ENCODE results near the gene EDN2. TPM values are rescaled to one million over a fixed set of nuclear protein-coding genes. Genes with fewer than 3 reads are reported as not detected.
A peak's percentile ranks its signal among the peaks of the same experiment; 100 is the strongest.

The EDN2 gene
- total RNA-seq, 1 donor from 2014 or later: not detected

DNA sequence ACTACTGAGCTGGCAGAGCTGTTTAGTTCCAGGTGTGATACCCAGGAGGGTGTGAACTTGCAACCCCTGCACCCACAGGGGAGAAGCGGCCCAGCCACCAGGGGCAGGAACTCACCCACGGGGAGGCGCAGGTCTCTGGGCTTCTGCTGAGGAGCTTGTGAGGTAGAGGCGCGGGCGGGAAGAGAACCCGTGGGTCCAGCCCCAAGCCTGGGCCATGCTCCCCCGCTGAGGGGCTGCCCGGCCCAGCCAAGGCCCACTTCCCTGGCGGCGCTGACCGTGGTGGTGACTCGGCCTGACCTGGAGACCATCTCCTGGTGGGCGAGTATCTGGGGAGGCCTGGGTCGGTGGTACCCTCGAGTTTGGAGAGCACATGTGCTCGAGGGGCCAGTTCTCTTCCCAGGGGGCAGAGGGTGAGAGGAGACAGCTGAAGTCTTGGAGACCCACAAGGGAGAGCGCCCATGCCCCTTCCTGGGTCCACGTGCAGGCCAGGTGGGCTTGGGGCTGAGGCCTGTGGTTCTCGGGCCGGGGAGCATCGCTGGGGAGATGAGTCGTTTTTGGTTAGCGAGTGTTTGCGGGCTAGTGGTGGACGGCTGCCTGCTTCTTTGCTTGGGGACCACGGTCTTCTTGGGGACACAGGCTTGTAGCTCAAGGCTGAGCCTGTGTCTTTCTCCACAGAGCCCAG lies 28.4 kb upstream of the EDN2 start:
- no peak for DNase-seq
- Mint-ChIP-seq H3K4me3 (no peak overlapping the region), H3K9me3 (no peaks in the 10 kb centered on the region), H3K4me1 (peaks cover 4% of the 10 kb centered on the region), H3K36me3 (ENCODE audit: low read depth) (peaks cover 52% of the 10 kb centered on the region), H3K27ac (no peak overlapping the region), H3K27me3 (no peaks in the 10 kb centered on the region)
- intact Hi-C loops (cut with micrococcal nuclease): loop anchor here (10.0 kb wide), 2 partner anchors 382 to 662 kb away; no protein-coding TSS in a partner anchor

DNA sequence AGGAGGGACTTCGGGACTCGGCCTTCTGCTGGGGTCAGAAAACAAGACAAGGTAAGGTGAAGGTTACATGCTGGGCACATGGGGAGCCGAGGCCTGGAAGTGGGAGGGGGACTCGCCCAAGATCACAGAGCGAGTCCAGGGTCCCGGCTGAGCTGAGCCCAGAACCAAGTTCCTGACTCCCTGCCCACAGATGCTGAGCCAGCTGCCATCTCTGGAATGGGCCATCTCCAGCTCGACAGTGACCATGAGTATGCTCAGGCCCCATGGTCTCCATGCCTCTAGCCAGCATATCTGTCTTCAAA lies 26.7 kb upstream of the EDN2 start:
- no peak overlapping the region for H3K27ac Mint-ChIP-seq
- H3K4me1 Mint-ChIP-seq: peaks cover 2% of the 10 kb centered on the region
- peaks cover 43% of the 10 kb centered on the region for H3K36me3 Mint-ChIP-seq (ENCODE audit: low read depth)
- no peak overlapping the region for H3K4me3 Mint-ChIP-seq
- intact Hi-C loops (cut with micrococcal nuclease): loop anchor here (10.0 kb wide), 2 partner anchors 384 to 664 kb away; no protein-coding TSS in a partner anchor
- no peak for DNase-seq
- no peaks in the 10 kb centered on the region for H3K9me3 Mint-ChIP-seq
- no peaks in the 10 kb centered on the region for H3K27me3 Mint-ChIP-seq

DNA sequence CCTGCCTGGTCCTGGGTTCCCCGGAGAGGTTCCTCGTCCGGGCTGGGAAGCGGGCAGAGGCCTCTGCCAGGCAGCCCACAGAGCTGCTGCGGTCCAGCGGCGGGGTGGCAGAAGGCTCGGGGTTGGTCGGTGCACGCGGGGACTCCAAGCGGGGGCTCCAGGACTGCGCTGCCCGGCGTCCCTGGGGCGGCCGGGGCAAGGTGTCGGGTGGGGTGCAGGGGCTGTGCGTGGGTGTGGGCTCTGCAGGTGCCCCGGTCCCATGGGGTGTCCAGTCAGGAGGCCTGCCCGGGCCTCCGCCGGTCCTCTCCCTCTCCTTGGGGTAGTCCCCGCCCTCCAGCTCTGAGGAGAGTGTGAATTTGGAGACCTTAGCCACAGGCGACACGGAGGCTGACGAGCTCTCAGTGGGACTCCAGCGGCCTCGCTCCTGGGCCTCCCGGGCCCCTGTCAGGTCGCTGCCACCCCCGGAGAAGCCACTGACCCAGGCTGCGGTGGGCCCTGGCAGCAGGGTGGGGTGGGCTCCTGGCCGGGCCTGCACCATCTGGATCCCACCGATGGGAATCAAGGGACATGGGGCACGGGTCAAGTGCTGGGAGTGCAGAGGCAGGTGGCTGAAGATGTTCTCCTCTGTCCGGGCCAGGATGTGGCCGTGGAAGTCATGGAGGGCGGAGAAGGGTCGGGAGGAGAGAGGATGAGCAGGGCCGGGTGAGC lies 26.2 kb upstream of the EDN2 start:
- H3K27me3 Mint-ChIP-seq: no peaks in the 10 kb centered on the region
- intact Hi-C loops (cut with micrococcal nuclease): loop anchor here (10.0 kb wide), 2 partner anchors 384 to 664 kb away; no protein-coding TSS in a partner anchor
- H3K4me1 Mint-ChIP-seq: peaks cover 2% of the 10 kb centered on the region
- H3K27ac Mint-ChIP-seq: no peak overlapping the region
- H3K9me3 Mint-ChIP-seq: no peaks in the 10 kb centered on the region
- no peak overlapping the region for H3K4me3 Mint-ChIP-seq
- DNase-seq: no peak
- H3K36me3 Mint-ChIP-seq (ENCODE audit: low read depth): peaks cover 41% of the 10 kb centered on the region

DNA sequence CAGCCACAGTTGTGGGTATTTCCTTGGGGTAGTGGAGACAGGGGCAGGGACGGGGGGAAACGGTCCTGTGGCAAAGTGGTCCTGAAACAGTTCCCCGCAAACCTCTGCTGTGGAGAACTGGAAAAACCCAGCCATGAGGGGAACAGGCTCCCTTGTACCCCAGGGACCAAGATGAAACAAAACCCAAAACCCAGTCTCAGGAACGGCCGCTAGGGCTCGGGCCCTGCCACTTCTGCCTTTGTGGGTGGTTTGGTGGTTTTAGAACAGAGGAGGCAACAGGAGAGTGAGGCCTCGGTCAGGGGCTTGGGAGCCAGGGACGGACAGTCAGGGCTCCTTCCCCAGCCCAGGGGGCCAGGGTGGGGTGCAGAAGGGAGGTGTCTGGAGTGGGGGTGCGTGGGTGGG lies 24.8 kb upstream of the EDN2 start:
- peaks cover 36% of the 10 kb centered on the region for H3K36me3 Mint-ChIP-seq (ENCODE audit: low read depth)
- H3K4me1 Mint-ChIP-seq: peaks cover 9% of the 10 kb centered on the region
- no peaks in the 10 kb centered on the region for H3K9me3 Mint-ChIP-seq
- no peaks in the 10 kb centered on the region for H3K27me3 Mint-ChIP-seq
- peak overlapping the region; percentile 56 for H3K27ac Mint-ChIP-seq
- intact Hi-C loops (cut with micrococcal nuclease): no loop called here
- no peak for DNase-seq
- H3K4me3 Mint-ChIP-seq: no peak overlapping the region

DNA sequence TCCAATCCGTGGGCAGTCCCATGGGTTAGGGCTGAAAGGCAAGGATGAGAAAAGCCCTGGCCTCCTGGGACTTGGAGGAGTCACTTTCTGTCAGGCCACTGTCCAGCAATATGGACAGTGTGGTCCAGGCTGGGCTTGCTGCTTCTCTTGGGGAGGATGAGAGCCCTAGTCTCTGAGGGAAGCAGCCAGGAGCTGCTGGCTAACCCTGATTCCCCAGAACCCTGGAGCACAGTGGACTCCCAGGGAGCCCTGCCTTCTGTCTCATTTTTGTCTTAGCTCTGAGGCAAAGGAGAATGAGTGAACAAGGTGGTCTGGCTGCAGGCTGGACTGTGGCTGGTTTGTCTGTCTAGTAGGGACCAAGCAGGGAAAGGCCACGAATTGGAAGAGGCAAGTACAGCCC lies 23.8 kb upstream of the EDN2 start:
- Mint-ChIP-seq H3K36me3 (ENCODE audit: low read depth) (peaks cover 32% of the 10 kb centered on the region), H3K9me3 (no peaks in the 10 kb centered on the region), H3K27ac (no peak overlapping the region), H3K4me1 (peaks cover 11% of the 10 kb centered on the region), H3K4me3 (no peak overlapping the region), H3K27me3 (no peaks in the 10 kb centered on the region)
- DNase-seq: no peak
- intact Hi-C loops (cut with micrococcal nuclease): no loop called here

DNA sequence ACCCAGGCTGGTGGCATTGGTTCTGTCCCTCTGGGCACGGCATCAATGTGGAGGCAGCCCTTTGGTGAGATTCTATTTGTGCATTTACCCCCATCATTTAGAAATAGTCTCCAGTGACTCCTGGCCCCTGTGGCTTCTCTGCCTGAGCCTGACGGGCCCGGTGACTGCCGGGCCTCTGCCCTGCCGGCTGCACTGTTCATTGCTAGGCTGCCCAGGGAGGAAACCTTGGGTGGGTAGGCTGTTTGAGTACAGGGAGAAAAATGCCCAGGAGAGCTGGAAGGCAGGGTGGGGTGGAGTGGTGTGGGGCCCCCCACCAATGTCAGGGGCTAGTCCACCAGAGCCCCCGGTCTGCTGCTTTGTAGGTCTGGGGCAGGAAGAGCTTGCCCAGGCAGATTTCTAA lies 23.4 kb upstream of the EDN2 start:
- no peak for DNase-seq
- Mint-ChIP-seq H3K4me3 (no peak overlapping the region), H3K27ac (no peak overlapping the region), H3K36me3 (ENCODE audit: low read depth) (peaks cover 30% of the 10 kb centered on the region), H3K4me1 (peaks cover 11% of the 10 kb centered on the region), H3K27me3 (no peaks in the 10 kb centered on the region), H3K9me3 (no peaks in the 10 kb centered on the region)
- intact Hi-C loops (cut with micrococcal nuclease): no loop called here

DNA sequence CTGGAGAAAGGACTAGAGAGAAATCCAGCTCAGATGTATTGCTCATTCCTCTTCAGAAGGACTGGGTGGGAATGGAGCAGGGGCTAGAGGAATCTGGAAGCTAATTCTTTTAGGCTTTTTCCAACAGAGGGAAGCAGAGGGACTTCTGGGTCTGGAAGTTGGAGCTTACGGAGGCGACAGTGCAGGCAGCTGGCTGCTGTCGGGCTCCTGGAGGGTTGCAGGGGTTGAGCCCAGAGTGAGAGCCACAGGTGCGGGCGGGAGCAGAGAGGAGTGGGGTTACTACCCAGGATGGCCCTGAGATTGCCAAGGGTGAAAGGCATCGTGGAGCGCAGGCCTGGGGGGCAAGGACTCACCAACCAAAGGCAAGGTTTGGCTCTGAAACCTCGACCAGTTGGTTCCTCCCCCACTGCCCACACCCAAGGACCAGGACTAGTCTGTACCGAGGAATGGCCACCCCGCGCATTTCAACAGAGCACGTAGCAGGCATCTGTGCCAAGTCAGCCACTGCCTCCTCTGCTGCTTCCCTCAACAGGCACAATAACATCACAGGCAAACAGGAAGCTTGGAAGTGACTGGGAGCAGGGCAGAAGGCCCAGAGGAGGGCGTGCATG lies 22.7 kb upstream of the EDN2 start:
- intact Hi-C loops (cut with micrococcal nuclease): no loop called here
- Mint-ChIP-seq H3K4me1 (peaks cover 11% of the 10 kb centered on the region), H3K4me3 (no peak overlapping the region), H3K9me3 (no peaks in the 10 kb centered on the region), H3K36me3 (ENCODE audit: low read depth) (peaks cover 26% of the 10 kb centered on the region), H3K27me3 (no peaks in the 10 kb centered on the region), H3K27ac (no peak overlapping the region)
- no peak for DNase-seq

DNA sequence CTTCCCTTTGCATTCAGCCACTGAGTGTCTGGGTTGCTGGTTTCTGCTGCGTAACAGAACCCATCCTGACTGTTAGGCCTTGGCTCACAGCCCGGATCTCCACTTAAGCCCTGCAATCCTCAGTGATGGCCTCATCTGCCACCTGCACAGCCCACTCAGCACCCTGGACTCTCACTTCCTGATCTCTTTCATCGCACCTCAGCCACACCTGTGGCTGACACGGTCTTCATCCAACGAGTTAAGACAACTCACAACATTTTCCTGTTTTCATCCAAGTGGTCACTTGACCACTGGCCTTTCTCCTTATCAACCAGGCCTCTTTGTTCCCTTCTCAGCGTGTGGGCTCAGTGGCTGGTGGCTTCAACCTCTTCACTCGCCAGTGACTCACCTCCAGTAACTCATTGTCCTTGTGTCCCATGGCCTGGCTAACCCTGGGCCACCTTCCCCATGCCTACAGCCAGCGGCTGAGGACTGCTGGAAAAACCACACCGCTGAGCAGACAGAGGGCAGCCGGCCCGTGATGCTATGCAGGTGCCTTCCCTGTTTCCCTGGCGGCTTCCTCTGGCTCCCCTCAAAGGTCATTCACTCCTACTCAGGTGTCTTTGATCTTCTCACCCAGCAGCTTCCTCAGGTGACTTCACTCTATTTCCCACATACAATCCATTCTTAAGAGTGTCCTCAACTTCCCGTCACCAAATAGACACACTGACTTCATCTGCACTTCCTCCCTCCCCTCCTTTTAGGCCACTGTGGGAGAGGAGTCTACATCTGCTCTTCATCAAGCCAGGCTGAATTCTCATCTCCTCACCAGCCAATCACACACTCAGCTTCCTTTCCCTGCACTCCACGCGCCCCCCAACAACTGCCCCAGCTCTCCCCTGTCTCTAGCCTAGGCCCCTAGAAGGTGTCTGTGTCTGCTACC lies 19.9 kb upstream of the EDN2 start:
- Mint-ChIP-seq H3K36me3 (ENCODE audit: low read depth) (peaks cover 7% of the 10 kb centered on the region), H3K4me1 (peaks cover 10% of the 10 kb centered on the region), H3K9me3 (no peaks in the 10 kb centered on the region), H3K27ac (no peak overlapping the region), H3K27me3 (no peaks in the 10 kb centered on the region), H3K4me3 (no peak overlapping the region)
- DNase-seq: no peak
- intact Hi-C loops (cut with micrococcal nuclease): no loop called here

DNA sequence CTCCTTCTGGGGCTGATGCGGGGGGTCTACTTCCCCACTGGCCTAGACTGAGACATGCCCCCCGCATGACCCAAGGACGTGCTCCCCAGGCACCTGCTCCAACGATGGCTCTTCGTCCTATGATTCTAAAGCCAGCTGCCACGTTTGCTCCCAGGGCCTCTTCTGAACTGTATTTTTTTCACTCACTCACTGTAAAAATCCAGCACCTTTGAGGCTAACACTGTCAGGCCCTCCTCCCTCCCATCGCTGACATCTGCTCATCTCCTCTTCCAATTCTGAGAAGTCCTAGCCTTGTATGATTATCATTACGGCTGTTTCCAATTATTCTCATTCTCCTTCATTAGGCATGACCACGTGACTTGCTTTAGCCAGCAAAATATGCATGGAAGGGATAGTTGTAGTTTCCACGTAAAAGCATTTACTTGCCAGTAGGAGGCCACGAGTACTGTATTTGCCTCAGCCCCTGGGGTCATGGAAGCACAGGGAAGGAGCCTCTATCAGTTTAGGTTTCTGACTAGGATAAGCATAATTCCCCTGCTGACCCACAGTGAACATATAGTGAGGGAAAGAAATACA lies 19.1 kb upstream of the EDN2 start:
- no peaks in the 10 kb centered on the region for H3K9me3 Mint-ChIP-seq
- H3K27me3 Mint-ChIP-seq: no peaks in the 10 kb centered on the region
- intact Hi-C loops (cut with micrococcal nuclease): no loop called here

DNA sequence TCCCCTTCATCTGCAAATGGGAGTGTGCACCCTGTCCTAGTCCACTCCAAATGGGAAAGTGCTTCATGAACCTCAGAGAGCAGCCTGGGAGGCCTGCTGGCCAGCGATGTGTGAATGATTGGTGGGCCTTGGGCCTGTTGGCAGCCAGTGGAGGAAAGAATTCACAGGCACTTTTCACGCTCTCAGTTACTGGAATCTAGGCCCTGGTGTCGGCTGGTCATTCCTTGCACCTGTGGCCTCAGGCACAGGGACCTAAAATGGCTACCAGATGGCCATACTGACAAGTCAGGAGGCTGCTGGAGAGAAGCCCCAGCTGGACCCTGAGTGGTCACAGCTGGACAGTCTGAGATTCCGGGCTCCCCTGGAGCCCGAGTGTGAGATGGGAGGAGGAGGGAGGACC lies 18.4 kb upstream of the EDN2 start:
- H3K9me3 Mint-ChIP-seq: no peaks in the 10 kb centered on the region
- intact Hi-C loops (cut with micrococcal nuclease): no loop called here
- H3K4me1 Mint-ChIP-seq: peaks cover 15% of the 10 kb centered on the region
- no peak for DNase-seq
- H3K4me3 Mint-ChIP-seq: no peak overlapping the region
- H3K36me3 Mint-ChIP-seq (ENCODE audit: low read depth): no peaks in the 10 kb centered on the region
- no peaks in the 10 kb centered on the region for H3K27me3 Mint-ChIP-seq
- no peak overlapping the region for H3K27ac Mint-ChIP-seq

More for the DNA sequence above, 19.1 kb upstream of the EDN2 start:
- H3K4me3 Mint-ChIP-seq: no peak overlapping the region
- no peak overlapping the region for H3K27ac Mint-ChIP-seq
- no peak for DNase-seq
- peaks cover 10% of the 10 kb centered on the region for H3K4me1 Mint-ChIP-seq
- H3K36me3 Mint-ChIP-seq (ENCODE audit: low read depth): peaks cover 1% of the 10 kb centered on the region

DNA sequence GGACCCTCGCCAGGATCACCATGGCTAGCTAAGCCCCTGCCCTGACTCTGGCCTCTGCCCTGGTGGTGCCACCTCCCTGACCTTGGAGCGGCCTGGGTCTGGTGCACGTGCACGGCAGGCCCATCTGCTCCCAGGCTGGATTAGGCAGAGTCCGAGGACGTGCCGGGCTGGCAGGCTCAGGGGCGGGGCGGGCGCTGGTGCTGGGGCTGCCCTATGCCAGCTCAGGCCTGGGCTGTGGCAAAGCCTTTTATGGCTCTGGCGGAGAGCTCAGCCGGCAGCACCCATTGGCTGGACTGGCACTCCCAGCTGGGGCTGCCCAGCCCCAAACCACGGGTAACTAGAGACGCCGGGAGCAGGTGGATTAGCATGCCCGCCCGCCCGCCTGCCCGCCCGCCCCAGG lies 17.1 kb upstream of the EDN2 start:
- intact Hi-C loops (cut with micrococcal nuclease): no loop called here
- H3K27ac Mint-ChIP-seq: no peak overlapping the region
- no peaks in the 10 kb centered on the region for H3K9me3 Mint-ChIP-seq
- no peak overlapping the region for H3K4me3 Mint-ChIP-seq
- DNase-seq: no peak
- no peaks in the 10 kb centered on the region for H3K27me3 Mint-ChIP-seq
- no peaks in the 10 kb centered on the region for H3K36me3 Mint-ChIP-seq (ENCODE audit: low read depth)
- peaks cover 16% of the 10 kb centered on the region for H3K4me1 Mint-ChIP-seq

DNA sequence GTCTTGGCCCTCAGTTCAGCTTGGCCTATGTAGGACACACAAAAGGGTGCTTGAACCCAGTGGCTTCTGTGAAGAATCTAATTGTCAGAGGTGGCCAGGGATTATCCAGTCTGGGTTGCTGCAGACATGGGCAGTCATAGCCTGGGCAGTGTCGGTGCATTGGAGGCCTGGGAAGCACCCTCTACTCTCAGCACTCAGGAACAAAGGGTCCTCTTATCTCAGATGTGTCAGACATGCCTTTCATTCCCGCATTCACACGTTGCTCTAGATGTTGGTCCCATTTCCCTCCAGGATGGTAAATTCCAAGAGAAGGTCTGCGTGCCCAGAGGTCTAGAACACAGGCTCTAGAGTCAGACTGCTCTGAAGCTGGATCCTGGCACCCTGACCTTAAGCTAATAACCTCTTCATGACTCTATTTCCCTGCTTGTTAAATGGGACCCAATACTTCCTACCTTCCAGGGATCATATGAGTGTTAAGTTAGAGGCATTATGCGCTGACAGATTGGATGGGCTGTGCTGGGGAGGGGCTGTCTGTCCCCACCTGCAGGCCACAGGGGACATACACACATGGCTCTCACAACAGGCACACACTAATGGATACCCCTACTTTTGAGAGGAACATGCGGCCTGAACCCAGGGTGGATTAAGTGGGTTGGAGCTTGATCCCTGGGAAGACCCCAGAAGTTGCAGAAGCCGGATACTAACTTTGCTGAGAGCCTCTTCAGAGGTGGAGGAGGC lies 16.5 kb upstream of the EDN2 start:
- no peak overlapping the region for H3K27ac Mint-ChIP-seq
- peaks cover 16% of the 10 kb centered on the region for H3K4me1 Mint-ChIP-seq
- intact Hi-C loops (cut with micrococcal nuclease): no loop called here
- H3K27me3 Mint-ChIP-seq: no peaks in the 10 kb centered on the region
- H3K4me3 Mint-ChIP-seq: no peak overlapping the region
- H3K9me3 Mint-ChIP-seq: no peaks in the 10 kb centered on the region
- no peaks in the 10 kb centered on the region for H3K36me3 Mint-ChIP-seq (ENCODE audit: low read depth)
- no peak for DNase-seq

DNA sequence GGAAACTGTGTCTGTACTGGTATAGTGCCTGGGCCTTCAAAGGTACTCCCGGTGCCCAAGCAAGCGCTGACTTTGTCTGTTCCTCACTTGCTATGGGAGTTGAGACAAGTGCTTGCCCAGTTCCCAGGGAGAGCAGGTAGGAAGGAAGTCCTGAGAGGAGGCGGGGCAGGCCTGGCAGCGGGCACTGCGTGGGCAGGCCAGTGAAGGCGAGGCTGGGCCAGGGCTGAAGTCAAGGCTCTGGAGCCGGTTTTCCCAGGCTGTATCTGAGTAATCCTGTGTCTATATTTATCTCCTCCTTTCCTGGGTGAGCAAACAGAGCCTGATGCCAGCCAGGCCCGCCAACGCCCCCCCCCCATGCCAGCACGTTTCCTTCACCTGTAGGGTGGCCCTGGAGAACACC lies 15.9 kb upstream of the EDN2 start:
- H3K9me3 Mint-ChIP-seq: no peaks in the 10 kb centered on the region
- DNase-seq: no peak
- peaks cover 2% of the 10 kb centered on the region for H3K27me3 Mint-ChIP-seq
- H3K27ac Mint-ChIP-seq: no peak overlapping the region
- no peak overlapping the region for H3K4me3 Mint-ChIP-seq
- no peaks in the 10 kb centered on the region for H3K36me3 Mint-ChIP-seq (ENCODE audit: low read depth)
- intact Hi-C loops (cut with micrococcal nuclease): no loop called here
- H3K4me1 Mint-ChIP-seq: peaks cover 20% of the 10 kb centered on the region

Data from activated CD4-positive, alpha-beta T cell treated with anti-CD3 and anti-CD28 coated beads, Interleukin-2, amount 10 ng/mL, durations not matched to agents 24 days and 14 days (primary cell).